Measurements from ENCODE around the gene NLGN4Y.

GRCh38 chrY:14755571-14755970, 231.2 kb downstream of the NLGN4Y start:
- no peak for TF ChIP-seq CTCF (IDR thresholded peaks at IDR 0.05)
- no peak for TF ChIP-seq EZH2phosphoT487 (IDR thresholded peaks at IDR 0.05)

Data from neural progenitor cell (in vitro differentiated cells).